ENCODE data around the gene ETV6.

The ETV6 gene

GRCh38 chr12:11833174-11833895 lies 183.9 kb downstream of the ETV6 start:
- in situ Hi-C loops (cut with MboI; ENCODE audit: low pct_unique_long_range_greater_than_20kb, low sequenced_read_pairs, unreplicated experiment) = loop anchor here (10.0 kb wide), 1 partner anchor 181 kb away; no protein-coding TSS in a partner anchor
- no peak for DNase-seq (ENCODE audit: low spot score)
- TF ChIP-seq CTCF (IDR thresholded peaks at IDR 0.05; ENCODE audit: extremely low read depth, insufficient read depth, missing control alignments) = no peak

DNA sequence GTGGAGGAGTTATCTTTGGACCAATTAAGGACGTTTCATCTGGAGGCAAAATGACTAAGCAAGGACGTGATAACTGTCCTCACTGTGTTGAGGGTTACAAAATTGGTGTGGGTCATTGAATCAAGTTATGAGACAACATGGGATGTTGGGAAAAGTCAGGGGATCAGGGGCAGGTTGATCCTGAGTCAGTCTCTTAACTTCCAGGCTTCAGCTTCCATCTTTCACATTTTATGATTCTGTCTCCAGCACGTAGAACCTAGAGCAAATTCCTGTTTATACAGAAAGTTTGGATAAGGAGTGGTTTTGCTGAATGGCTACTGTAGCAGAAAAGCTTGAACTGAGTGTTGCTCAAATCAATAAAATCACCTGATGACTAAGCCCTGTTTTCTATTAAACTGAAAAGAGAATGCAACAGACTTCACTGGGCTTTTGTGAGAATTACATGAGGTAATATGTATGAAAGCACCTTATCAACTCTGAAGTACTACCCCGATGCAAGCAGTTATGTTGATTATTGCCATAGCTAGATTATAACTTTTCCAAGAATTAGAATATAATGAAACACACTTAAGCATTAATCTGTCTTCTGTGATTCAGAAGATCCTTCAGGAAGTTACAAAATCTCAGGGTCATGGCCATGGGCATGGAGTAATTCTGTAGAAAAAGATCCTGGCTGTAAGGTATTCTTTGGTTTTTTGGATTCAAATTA lies 184.8 kb downstream of the ETV6 start:
- no peak for TF ChIP-seq CTCF (IDR thresholded peaks at IDR 0.05; ENCODE audit: extremely low read depth, insufficient read depth, missing control alignments)
- DNase-seq (ENCODE audit: low spot score) = no peak

GRCh38 chr12:11834931-11835330 lies 185.5 kb downstream of the ETV6 start:
- no peak for DNase-seq (ENCODE audit: low spot score)
- in situ Hi-C loops (cut with MboI; ENCODE audit: low pct_unique_long_range_greater_than_20kb, low sequenced_read_pairs, unreplicated experiment) = loop anchor here (10.0 kb wide), 1 partner anchor 180 kb away; no protein-coding TSS in a partner anchor
- no peak for TF ChIP-seq CTCF (IDR thresholded peaks at IDR 0.05; ENCODE audit: extremely low read depth, insufficient read depth, missing control alignments)

More for the DNA sequence above, 184.8 kb downstream of the ETV6 start:
- in situ Hi-C loops (cut with MboI; ENCODE audit: low pct_unique_long_range_greater_than_20kb, low sequenced_read_pairs, unreplicated experiment) = loop anchor here (10.0 kb wide), 1 partner anchor 181 kb away; no protein-coding TSS in a partner anchor

- peak; percentile 81 for DNase-seq (ENCODE audit: low spot score)
- in situ Hi-C loops (cut with MboI; ENCODE audit: low pct_unique_long_range_greater_than_20kb, low sequenced_read_pairs, unreplicated experiment) = loop anchor here (10.0 kb wide), 1 partner anchor 178 kb away; no protein-coding TSS in a partner anchor
- TF ChIP-seq CTCF (IDR thresholded peaks at IDR 0.05; ENCODE audit: extremely low read depth, insufficient read depth, missing control alignments) = no peak
These were observed 187.0 kb downstream of the ETV6 start for GRCh38 chr12:11836282-11837151.

- DNase-seq (ENCODE audit: low spot score) = no peak
- in situ Hi-C loops (cut with MboI; ENCODE audit: low pct_unique_long_range_greater_than_20kb, low sequenced_read_pairs, unreplicated experiment) = loop anchor here (10.0 kb wide), 1 partner anchor 177 kb away; no protein-coding TSS in a partner anchor
- no peak for TF ChIP-seq CTCF (IDR thresholded peaks at IDR 0.05; ENCODE audit: extremely low read depth, insufficient read depth, missing control alignments)
These were observed 187.9 kb downstream of the ETV6 start for GRCh38 chr12:11837216-11837934.
